AG09319 (cell line): ENCODE measurements around the gene GTF3C5.

ENCODE experiments used
- DNase-seq: peaks from one replicate; pipeline ENCODE4 v3.0.0-alpha.2; 2010; ENCODE audit warnings: low read depth; ENCODE audit errors: extremely low read depth
- CTCF ChIP-seq: IDR thresholded peaks from 2 replicates; pipeline ENCODE4 v1.5.1; 2011; ENCODE audit warnings: low read depth, mild to moderate bottlenecking, inconsistent platforms, low read length, moderate library complexity

GTF3C5 gene

GRCh38 chr9:132998831-132999635 is 31.8 kb upstream of the GTF3C5 start:
- TF ChIP-seq CTCF: no peak
- DNase-seq: no peak

GRCh38 chr9:133002147-133003070 is 28.4 kb upstream of the GTF3C5 start:
- no peak for DNase-seq
- no peak for TF ChIP-seq CTCF

- TF ChIP-seq CTCF: no peak
- no peak for DNase-seq
Measured at GRCh38 chr9:133003071-133003461, 27.7 kb upstream of the GTF3C5 start.

- no peak for DNase-seq
- TF ChIP-seq CTCF: no peak
Measured at GRCh38 chr9:133003671-133004090, 27.1 kb upstream of the GTF3C5 start.

GRCh38 chr9:133004091-133004998 is 26.5 kb upstream of the GTF3C5 start:
- TF ChIP-seq CTCF: no peak
- DNase-seq: no peak

GRCh38 chr9:133004999-133005760 is 25.6 kb upstream of the GTF3C5 start:
- no peak for DNase-seq
- TF ChIP-seq CTCF: no peak
